DMS 273 treated with DMSO at 0.1 percent for 48 hours (cell line): ENCODE data around the gene HES2.
"Not testable (repeated sequence)": the region's sequence is repeated elsewhere in the genome, so short reads cannot be mapped to it uniquely, and the experiment has no call there.

ENCODE experiments used
- DNase-seq: peaks from one replicate; lab custom pipeline; 2025; lab: John Stamatoyannopoulos, UW

Gene HES2

DNA sequence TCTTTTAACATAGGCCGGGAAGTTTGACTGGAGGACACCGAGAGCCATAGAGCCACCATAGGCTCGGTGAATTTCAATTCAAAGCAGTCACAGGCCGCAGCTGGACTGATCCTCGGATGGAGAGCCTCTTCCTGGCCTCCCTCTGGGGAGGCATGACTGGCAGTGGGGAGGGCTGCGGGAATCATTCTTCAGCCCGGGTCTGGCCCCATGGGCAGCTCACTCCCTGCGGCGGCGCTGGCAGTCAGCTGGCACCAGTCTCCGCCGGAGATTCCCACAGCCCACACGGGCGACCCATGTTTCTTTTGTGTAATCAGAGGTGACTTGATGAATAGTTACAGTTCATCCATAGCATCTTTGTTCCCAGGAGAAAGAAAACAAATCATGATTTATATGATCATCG, 15.4 kb upstream of the HES2 start:
- DNase-seq, result no peak

DNA sequence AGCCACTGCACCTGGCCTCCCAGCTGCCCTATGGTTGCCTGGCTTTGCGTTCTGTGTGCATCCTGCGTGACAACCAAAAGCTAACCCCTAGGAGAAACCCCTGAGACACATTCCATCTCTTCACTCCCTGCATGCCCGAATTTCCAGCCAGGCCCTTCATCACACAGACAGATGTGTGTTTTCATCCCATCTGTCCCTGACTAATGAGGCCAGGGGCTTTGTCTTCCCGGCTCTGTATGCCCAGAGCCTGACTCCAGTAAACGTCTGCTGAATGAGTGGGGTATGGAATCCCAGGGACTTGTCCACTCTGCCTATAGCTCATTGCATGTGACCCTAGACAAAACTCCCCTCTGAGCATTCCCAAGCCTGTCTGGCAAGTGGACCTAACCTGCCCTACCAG, 14.5 kb upstream of the HES2 start:
- peak; percentile 28 for DNase-seq

DNA sequence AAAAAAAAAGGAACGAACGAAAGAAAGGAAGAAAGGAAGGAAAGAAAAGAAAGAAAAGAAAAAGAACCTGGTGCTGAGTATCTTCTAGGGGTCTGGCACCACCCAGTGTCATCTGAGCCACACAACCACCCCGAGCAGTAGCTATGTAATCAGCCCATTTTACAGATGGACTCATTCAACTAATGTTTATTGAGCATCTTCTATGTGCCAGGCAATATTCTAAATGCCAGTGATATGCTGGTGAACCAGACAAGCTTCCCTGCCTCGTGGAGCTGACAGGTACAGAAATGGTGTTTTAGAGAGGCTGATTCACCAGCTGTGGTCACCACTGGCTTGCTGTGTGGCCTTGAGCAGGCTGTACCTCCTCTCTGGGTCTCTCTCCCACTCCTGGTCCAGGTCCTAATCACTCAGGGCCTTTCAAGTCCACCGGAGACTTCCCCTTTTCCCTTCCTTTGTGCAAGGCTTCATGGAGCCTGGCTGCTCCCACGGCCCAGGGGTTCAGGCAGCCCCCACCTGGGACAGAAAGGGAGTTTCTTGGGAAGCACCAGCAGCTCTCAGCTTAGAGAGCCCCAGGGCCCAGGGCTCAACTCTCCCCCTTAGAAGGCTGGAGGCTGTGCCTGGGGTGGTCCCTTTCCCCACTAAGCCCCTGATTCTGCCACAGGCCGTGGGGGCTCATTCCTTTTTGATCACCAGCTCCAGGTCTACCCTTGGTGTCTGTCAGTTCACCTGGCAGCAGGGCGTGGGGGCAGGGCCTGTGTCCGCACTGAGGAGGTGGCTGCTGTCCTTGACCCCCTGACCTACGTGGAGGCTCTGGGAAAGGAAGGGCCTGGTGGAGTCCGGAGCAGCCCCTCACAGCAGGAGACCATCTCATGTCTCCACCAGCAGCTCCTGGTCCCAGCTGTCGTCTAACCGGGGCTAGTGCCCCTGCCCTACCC, 12.2 kb upstream of the HES2 start:
- not testable (repeated sequence) for DNase-seq

- DNase-seq, result not testable (repeated sequence)
Observed at GRCh38 chr1:6429660-6430411, 10.1 kb upstream of the HES2 start.

DNA sequence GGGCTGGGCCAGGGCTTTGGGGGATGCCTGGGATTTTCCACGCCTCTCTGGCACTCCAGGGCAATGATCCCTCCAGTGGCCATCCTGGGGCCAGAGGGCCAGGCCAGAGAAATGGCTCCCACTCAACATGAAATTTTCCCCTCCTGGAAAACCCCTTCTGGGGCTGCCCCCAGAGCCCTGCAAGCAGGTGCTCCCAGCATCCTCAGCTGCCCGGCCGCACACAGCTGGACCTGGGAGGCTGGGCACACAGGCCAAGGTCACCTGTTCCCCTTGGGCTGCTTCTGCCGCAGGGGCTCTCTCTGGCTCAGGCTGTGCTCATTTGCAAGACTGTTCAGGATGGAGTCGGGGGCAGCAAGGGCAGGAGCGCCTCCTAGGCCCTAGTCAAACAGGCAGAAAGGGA, 8.7 kb upstream of the HES2 start:
- DNase-seq, result not testable (repeated sequence)

GRCh38 chr1:6427441-6428390, 8.0 kb upstream of the HES2 start:
- no peak for DNase-seq

- DNase-seq, result no peak
Observed at GRCh38 chr1:6426972-6427350, 7.2 kb upstream of the HES2 start.

DNA sequence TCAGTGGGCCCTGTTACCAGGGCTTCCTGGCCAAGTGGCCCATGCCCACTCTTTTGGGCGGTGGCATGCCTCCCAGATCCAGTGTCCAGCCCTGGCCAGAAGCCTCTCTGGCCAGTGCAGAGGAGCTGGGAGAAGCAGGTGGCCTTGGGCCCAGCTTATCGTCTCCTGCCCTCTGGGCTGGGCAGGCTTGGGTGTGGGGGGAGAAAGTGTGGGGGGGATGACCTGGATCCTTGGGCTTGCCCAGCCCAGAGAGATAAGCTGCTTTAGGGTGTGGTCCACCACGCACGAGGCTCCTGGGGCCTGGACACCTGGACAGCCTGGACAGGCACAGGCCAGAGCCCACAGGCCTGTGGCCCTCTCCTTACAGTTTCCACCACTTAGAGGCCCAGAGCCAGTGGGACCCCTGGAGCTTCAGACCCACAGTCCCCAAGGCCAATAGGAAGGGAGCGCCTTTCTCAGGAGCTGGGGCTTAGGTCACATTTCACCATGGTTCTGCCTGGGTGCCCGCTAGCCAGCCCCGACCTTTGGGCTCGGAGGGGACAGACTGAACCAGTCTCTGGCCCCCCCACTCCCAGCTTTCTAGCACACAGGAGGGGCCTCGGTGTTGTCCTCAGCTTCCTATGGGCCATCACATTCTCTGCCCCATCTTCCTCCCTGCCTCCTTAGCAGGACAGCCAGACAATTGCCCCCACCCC, 6.7 kb upstream of the HES2 start:
- no peak for DNase-seq

GRCh38 chr1:6425658-6426057, 5.9 kb upstream of the HES2 start:
- DNase-seq, result no peak

- DNase-seq, result no peak
Observed at GRCh38 chr1:6424619-6425593, 5.2 kb upstream of the HES2 start, which contains the start of gene ESPN. Gene ESPN, plus strand, starts transcription at chr1:6424776. Its CDS starts 180 bp downstream, at chr1:6424956.

DNA sequence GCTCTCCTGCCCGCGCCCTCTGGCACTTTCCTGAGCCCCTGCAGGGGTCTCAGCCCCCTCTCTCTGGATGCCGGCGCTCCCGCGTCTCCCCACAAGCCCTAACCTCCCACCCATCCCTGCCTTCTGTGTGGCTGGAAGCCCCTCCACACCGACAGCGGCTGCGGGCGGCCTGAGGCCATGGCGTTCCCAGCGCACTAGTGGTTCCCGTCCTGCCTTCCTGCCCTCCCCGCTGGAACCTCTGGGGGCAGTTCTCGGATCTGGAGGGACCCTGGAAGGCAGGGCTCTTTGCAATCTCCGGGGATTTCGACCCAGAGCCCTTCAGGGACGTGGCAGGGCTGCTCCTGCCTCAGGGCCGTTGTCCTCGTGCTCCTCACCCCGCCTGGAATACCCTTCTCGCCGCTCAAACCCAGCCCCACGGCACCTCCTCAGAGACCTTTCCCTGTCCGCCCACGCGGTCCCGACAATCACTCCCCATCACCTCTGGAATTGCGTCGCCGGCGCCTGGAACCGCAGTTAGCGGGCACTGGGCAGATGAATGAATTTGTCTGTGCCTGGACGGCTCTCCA, 4.4 kb upstream of the HES2 start:
- no peak for DNase-seq

GRCh38 chr1:6423321-6423999, 3.7 kb upstream of the HES2 start:
- DNase-seq, result no peak

GRCh38 chr1:6421266-6421665, 1.5 kb upstream of the HES2 start:
- DNase-seq, result peak; percentile 20

DNA sequence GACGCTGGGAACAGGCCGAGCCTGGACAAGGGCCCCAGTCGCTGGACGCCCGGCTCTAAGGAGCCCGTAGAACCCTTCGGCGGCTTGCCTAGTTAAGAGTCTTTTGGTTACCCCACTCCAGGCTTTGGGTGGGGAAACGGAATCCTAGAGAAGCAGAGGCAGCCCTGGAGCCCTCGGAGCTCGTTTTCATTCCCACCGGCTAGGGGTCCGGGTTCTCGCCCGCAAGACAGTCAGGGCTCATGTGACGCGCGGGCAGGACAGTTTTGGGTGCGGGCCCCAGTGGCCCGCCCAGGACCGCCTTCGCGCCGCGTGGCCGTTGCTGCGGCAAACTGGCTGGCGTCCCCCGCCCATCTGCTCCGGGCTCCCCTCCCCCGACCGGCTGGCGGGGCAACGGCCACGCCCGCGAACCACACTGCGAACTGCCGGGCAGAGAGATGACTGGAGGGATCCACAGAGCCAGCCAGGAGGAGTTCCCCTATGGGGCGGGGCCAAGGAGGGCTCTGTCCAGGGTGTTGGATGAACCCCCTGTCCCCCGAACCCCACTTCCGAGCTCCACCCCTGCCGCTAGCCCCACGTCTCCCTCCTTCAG, 829 bp upstream of the HES2 start:
- DNase-seq, result no peak

- no peak for DNase-seq
Observed at GRCh38 chr1:6419397-6419803, 319 bp downstream of the HES2 start.

GRCh38 chr1:6418668-6419396, 887 bp downstream of the HES2 start:
- DNase-seq, result no peak

- DNase-seq, result no peak
Observed at GRCh38 chr1:6417961-6418667, 1.6 kb downstream of the HES2 start.
